Prostate gland (tissue), 2 donors: ENCODE measurements around the gene ZMYM5. TPM values are rescaled to one million over a fixed set of nuclear protein-coding genes. Genes with fewer than 3 reads are reported as not detected.
"Not testable (repeated sequence)": the region's sequence is repeated elsewhere in the genome, so short reads cannot be mapped to it uniquely, and the experiment has no call there.

Experiments used
- DNase-seq: peaks from one replicate; pipeline ENCODE4 v3.0.0-alpha.2; 2019; ENCODE audit warnings: low spot score
- H3K27ac ChIP-seq, 2 donors: fragments of 200-600 bp; sonication (generic); 2 replicates each; pipeline ENCODE4 v1.5.1; 2017 to 2019
- H3K27me3 ChIP-seq: fragments of 200-600 bp; sonication (generic); replicated peaks from 2 replicates; pipeline ENCODE4 v1.5.1; 2019; ENCODE audit not compliant: insufficient read depth
- H3K36me3 ChIP-seq, 2 donors: fragments of 200-600 bp; sonication (generic); 1 replicate in 1 of 2; 2 replicates in 1 of 2; pipeline versions ENCODE4 v1.5.1 to v1.8.1; 2017 to 2019
- H3K4me1 ChIP-seq: fragments of 200-600 bp; sonication (generic); replicated peaks from 2 replicates; pipeline ENCODE4 v1.5.1; 2019
- H3K4me3 ChIP-seq, 2 donors: fragments of 200-600 bp; sonication (generic); 2 replicates each; pipeline ENCODE4 v1.5.1; 2017 to 2019
- H3K9me3 ChIP-seq: fragments of 200-600 bp; sonication (generic); 2 replicates; pipeline ENCODE4 v1.5.1; 2017
- POLR2A ChIP-seq: fragments of 450-650 bp; IDR thresholded peaks from one replicate; pipeline ENCODE4 v1.6.1; 2016; ENCODE audit warnings: antibody characterized with exemption, mild to moderate bottlenecking
- POLR2AphosphoS5 ChIP-seq: sonication (generic); formaldehyde crosslinking; IDR thresholded peaks from one replicate; pipeline ENCODE4 v1.6.1; 2017; ENCODE audit warnings: antibody characterized with exemption
- WGBS: methylation state at CpG from one replicate; pipeline ENCODE4 v1.1.5; 2018; 5-methylcytosine and 5-hydroxymethylcytosine counted together
- intact Hi-C: fragments of 100-400 bp; cut with DNase I; formaldehyde crosslinking; loops from one replicate; pipeline ENCODE4 v1.14.2; 2022
- total RNA-seq, 2 donors: library from RNA; depleted of rRNA; stranded (reverse); fragments of >200 nt; gene quantifications; one replicate each; pipeline ENCODE4 v1.1.0, GENCODE V29; 2016
- TF ChIP-seq, protein P1 (sequence below), 4 experiments: fragments of 200-600 bp in 2 of 4; fragments of 450-650 bp in 2 of 4; sonication (generic) in 2 of 4; IDR thresholded peaks; 1 replicate in 3 of 4; 2 replicates in 1 of 4; pipeline ENCODE4 v1.5.1; 2016 to 2019; ENCODE audit warnings: antibody characterized with exemption in 4 of 4, mild to moderate bottlenecking in 2 of 4, moderate library complexity in 2 of 4

ZMYM5 gene
- total RNA-seq, 2 donors from 2014 or later = 19.6 to 21.5 TPM

DNA sequence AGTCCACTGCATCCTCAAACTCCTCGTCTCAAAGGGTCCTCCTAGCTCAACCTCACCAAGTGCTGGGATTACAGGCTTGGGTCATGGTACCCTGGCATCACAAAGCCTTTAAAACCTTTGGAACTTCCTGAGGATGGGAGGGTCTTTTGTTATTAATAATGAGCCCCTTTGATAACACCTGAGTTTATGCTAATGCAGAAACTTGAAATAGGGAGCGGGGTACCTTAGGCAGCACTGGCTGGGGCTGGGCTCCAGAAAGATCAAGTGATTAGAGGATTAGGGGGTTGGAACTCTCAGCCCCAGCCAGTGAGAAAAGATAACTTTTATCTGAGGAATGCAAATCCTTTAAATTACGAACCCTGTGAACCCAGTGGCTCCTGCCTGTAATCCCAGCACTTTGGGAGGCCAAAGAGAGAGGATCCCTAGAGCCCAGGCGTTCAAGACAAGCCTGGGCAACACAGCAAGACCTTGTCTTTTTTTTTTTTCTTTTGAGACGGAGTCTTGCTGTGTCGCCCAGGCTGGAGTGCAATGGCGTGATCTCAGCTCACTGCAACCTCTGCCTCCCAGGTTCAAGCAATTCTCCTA is 71.4 kb downstream of the ZMYM5 start:
- intact Hi-C loops = no loop called here
- Histone ChIP-seq H3K9me3 (no peaks in the 10 kb centered on the region), H3K27me3 (no peaks in the 10 kb centered on the region), H3K4me1 (no peaks in the 10 kb centered on the region), H3K4me3 (no peak overlapping the region), H3K27ac (no peak overlapping the region), H3K36me3 (no peaks in the 10 kb centered on the region)
- no peak for DNase-seq
- TF ChIP-seq POLR2A = no peak
- TF ChIP-seq, protein P1, sequence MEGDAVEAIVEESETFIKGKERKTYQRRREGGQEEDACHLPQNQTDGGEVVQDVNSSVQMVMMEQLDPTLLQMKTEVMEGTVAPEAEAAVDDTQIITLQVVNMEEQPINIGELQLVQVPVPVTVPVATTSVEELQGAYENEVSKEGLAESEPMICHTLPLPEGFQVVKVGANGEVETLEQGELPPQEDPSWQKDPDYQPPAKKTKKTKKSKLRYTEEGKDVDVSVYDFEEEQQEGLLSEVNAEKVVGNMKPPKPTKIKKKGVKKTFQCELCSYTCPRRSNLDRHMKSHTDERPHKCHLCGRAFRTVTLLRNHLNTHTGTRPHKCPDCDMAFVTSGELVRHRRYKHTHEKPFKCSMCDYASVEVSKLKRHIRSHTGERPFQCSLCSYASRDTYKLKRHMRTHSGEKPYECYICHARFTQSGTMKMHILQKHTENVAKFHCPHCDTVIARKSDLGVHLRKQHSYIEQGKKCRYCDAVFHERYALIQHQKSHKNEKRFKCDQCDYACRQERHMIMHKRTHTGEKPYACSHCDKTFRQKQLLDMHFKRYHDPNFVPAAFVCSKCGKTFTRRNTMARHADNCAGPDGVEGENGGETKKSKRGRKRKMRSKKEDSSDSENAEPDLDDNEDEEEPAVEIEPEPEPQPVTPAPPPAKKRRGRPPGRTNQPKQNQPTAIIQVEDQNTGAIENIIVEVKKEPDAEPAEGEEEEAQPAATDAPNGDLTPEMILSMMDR (IDR thresholded peaks at IDR 0.05) = no peak
- TF ChIP-seq POLR2AphosphoS5 = no peak
- 90% methylated on average over 7 of the region's 7 CpGs for WGBS

GRCh38 chr13:19782727-19783682 is 80.4 kb downstream of the ZMYM5 start, which contains the start of gene PSPC1:
PSPC1 (minus strand) TSS chr13:19782945; CDS start chr13:19782757, 188 bp downstream.
- DNase-seq = peak; percentile 94
- TF ChIP-seq, protein P1 (IDR thresholded peaks at IDR 0.05) = peak in 2 of 4 experiments; percentile 18 to 26
- peak; percentile 93 for TF ChIP-seq POLR2A
- peak; percentile 97 for TF ChIP-seq POLR2AphosphoS5
- not testable (repeated sequence) for H3K36me3 ChIP-seq, H3K9me3 ChIP-seq, H3K27me3 ChIP-seq, H3K4me1 ChIP-seq
- Histone ChIP-seq H3K27ac (peak within 1 kb of the TSS; percentile 89 to 90), H3K4me3 (peak within 1 kb of the TSS; percentile 62 to 69)
- WGBS = 20% methylated on average over 50 of the region's 50 CpGs
- intact Hi-C loops = loop anchor here (2.0 to 5.0 kb wide), 3 partner anchors 79 to 174 kb away; partner anchors contain the start of genes MPHOSPH8, ZMYM2 and ZMYM5

DNA sequence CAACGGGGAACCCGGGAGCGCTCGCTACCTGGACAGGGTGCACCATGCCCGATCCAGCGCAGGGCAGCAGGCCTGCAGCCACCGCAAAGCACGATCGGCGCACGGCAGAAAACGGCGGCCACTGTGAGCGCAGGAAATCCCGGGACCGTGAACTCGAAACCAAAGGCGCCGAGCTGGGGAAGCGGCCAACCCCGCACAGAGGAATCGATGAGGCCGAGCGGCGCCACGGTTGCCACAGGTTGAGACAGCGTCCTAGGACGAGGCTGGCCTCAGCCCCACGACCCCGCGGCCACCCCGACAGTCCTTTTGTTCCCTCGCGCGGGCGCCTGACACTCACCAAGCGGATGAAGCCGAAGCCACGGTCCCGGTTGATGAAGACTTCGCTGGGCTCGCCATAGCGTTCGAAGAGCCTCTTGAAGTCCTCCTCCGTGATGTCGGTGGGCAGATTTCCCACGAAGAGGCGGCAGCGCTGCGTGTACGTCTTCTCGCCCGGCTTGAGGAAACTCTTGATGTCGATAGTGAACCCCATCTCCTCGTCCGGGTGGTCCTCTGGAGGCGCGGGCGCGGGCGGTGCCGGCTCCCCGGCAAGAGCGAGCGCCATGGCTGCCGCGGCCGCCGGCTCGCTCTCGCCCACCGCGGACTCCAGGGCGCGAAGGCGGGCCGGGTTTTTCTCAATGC is 81.3 kb downstream of the ZMYM5 start:
- intact Hi-C loops = loop anchor here (2.0 to 5.0 kb wide), 3 partner anchors 80 to 175 kb away; partner anchors contain the start of genes MPHOSPH8, ZMYM2 and ZMYM5
- TF ChIP-seq POLR2A (no peak), POLR2AphosphoS5 (no peak)
- TF ChIP-seq, protein P1 (IDR thresholded peaks at IDR 0.05) = no peak
- Histone ChIP-seq H3K27me3 (no peaks in the 10 kb centered on the region), H3K4me3 (peak overlapping the region; percentile 62 to 69), H3K4me1 (no peaks in the 10 kb centered on the region), H3K27ac (peak overlapping the region; percentile 89 to 90), H3K36me3 (no peaks in the 10 kb centered on the region), H3K9me3 (no peaks in the 10 kb centered on the region)
- DNase-seq = peak; percentile 34
- under 1% methylated on average over 40 of the region's 77 CpGs for WGBS

GRCh38 chr13:19781526-19781925 is 81.9 kb downstream of the ZMYM5 start:
- peak overlapping the region; percentile 62 to 69 for H3K4me3 ChIP-seq
- no peak for DNase-seq
- no peaks in the 10 kb centered on the region for H3K36me3 ChIP-seq
- no peaks in the 10 kb centered on the region for H3K27me3 ChIP-seq
- no peaks in the 10 kb centered on the region for H3K4me1 ChIP-seq
- no peak for TF ChIP-seq POLR2A
- TF ChIP-seq, protein P1 (IDR thresholded peaks at IDR 0.05) = no peak
- TF ChIP-seq POLR2AphosphoS5 = no peak
- H3K9me3 ChIP-seq = no peaks in the 10 kb centered on the region
- H3K27ac ChIP-seq = peak overlapping the region; percentile 89 to 90
- 7% methylated on average over 9 of the region's 9 CpGs for WGBS
- intact Hi-C loops = loop anchor here (5.0 kb wide), 2 partner anchors 81 to 176 kb away; partner anchors contain the start of genes ZMYM2 and ZMYM5

DNA sequence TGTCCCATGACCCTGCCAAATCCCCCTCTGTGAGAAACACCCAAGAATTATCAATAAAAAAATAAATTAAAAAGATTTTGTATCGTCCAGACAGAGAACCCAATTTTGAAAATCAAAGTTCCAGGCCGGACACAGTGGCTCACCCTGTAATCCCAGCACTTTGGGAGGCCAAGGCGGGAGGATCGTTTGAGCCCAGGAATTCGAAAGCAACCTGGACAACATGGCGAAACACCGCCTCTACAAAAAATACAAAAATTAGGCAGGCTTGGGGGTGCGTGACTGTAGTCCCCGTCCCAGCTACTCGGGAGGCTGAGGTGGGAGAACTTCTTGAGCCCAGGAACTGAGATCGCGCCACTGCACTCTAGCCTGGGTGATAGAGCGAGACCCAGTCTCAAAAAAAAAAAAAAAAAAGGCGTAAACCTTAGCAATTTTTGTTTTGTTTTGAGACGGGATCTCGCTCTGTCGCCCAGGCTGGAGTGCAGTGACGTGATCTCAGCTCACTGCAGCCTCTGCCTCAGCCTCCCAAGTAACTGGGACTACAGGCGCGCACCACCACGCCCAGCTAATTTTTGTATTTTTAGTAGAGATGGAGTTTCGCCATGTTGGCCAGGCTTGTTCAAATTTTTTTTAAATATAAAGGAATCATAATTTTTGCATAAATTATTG is 82.6 kb downstream of the ZMYM5 start:
- H3K27ac ChIP-seq, H3K36me3 ChIP-seq, H3K27me3 ChIP-seq, H3K9me3 ChIP-seq, H3K4me1 ChIP-seq, DNase-seq: not testable (repeated sequence)
- peak overlapping the region; percentile 62 to 69 for H3K4me3 ChIP-seq
- 89% methylated on average over 22 of the region's 22 CpGs for WGBS
- intact Hi-C loops = loop anchor here (5.0 kb wide), 2 partner anchors 81 to 176 kb away; partner anchors contain the start of genes ZMYM2 and ZMYM5
